ENCODE data around the gene TMC2. TPM values are rescaled to one million over a fixed set of nuclear protein-coding genes. Genes with fewer than 3 reads are reported as not detected.

The TMC2 gene
- total RNA-seq, 1 donor from 2014 or later: not detected

GRCh38 chr20:2691127-2691526 lies 154.8 kb downstream of the TMC2 start:
- H3K27ac Mint-ChIP-seq: no peak overlapping the region
- Histone ChIP-seq H3K79me2 (ENCODE audit: low read depth) (no peaks in the 10 kb centered on the region), H3K4me2 (no peak overlapping the region), H3K36me3 (no peaks in the 10 kb centered on the region), H3K9ac (no peak overlapping the region), H4K20me1 (ENCODE audit: low read depth) (peaks cover 41% of the 10 kb centered on the region), H3K27ac (no peak overlapping the region), H3K9me3 (ENCODE audit: low read depth) (no peaks in the 10 kb centered on the region), H3K4me1 (peaks cover 6% of the 10 kb centered on the region), H3F3A (ENCODE audit: low read depth) (peaks cover 17% of the 10 kb centered on the region), H3K27me3 (peaks cover 98% of the 10 kb centered on the region), H2AFZ (replicated peaks) (no peak overlapping the region), H3K4me3 (no peak overlapping the region)
- no peak for DNase-seq (ENCODE audit: low spot score)
- peaks cover 4% of the 10 kb centered on the region for H3K36me3 Mint-ChIP-seq
- H3K9me3 Mint-ChIP-seq: peaks cover 3% of the 10 kb centered on the region
- H3K4me3 Mint-ChIP-seq: peak overlapping the region; percentile 96
- TF ChIP-seq CTCF (IDR thresholded peaks at IDR 0.05) (no peak), EZH2phosphoT487 (IDR thresholded peaks at IDR 0.05) (no peak), EZH2 (IDR thresholded peaks at IDR 0.05) (no peak)
- H3K27me3 Mint-ChIP-seq (ENCODE audit: insufficient read depth, low read depth): peaks cover 56% of the 10 kb centered on the region
- H3K4me1 Mint-ChIP-seq: peaks cover 28% of the 10 kb centered on the region

MicroRNAs encoded within 50 kb of the gene (microRNA counts, 767-probe panel; counts per million panel counts)
- 460 counts per million, percentile 90 among the panel's probes with 10 or more counts for microRNA hsa-miR-1292

Small RNA genes lying within 50 kb of the gene (microRNA-seq; reads per million reads assigned to microRNA genes)
- gene MIR1292: 5.8 reads per million, percentile 28 among the genes with 10 or more reads in this experiment

Small RNA genes lying within 50 kb of the gene (small RNA-seq; reads per million reads assigned to genes)
- gene SNORA51 (not detected), gene SNORD110 (not detected), gene SNORD56 (not detected), gene SNORD57 (not detected), gene SNORD86 (not detected)

Other genes starting within 250 kb of the TMC2 start
- gene TGM3, start 240.6 kb upstream of the TMC2 start, total RNA-seq (ENCODE audit: low replicate concordance): 0.31 TPM in 1 of 2 replicates, not detected in the other
- not detected in 2 replicates for gene TGM6, start 155.7 kb upstream of the TMC2 start, total RNA-seq (ENCODE audit: low replicate concordance)
- gene SNRPB, start 65.8 kb upstream of the TMC2 start, total RNA-seq (ENCODE audit: low replicate concordance): 323 and 591 TPM in 2 replicates
- 7.4 and 9.7 TPM in 2 replicates for gene ZNF343, start 27.7 kb upstream of the TMC2 start, total RNA-seq (ENCODE audit: low replicate concordance)
- gene NOP56, start 116.1 kb downstream of the TMC2 start, total RNA-seq (ENCODE audit: low replicate concordance): 246 and 288 TPM in 2 replicates
- 94.3 and 111 TPM in 2 replicates for gene IDH3B, start 127.6 kb downstream of the TMC2 start, total RNA-seq (ENCODE audit: low replicate concordance)
- 1.9 and 2.5 TPM in 2 replicates for gene EBF4, start 156.2 kb downstream of the TMC2 start, total RNA-seq (ENCODE audit: low replicate concordance)

All from neural progenitor cell (in vitro differentiated cells).